WTC11 (cell line): Measurements from ENCODE around the gene EXPH5.

Source experiments
- ELF4 ChIP-seq: sonication (generic); formaldehyde crosslinking; IDR thresholded peaks from 2 replicates; pipeline ENCODE4 v1.8.1; 2022; ENCODE audit warnings: low read depth, mild to moderate bottlenecking, moderate library complexity, missing genetic modification reagents
- ESRRA ChIP-seq: sonication (generic); formaldehyde crosslinking; IDR thresholded peaks from 2 replicates; pipeline ENCODE4 v1.8.1; 2022; ENCODE audit warnings: mild to moderate bottlenecking, missing genetic modification reagents, borderline replicate concordance
- MYBL2 ChIP-seq: sonication (generic); formaldehyde crosslinking; IDR thresholded peaks from 2 replicates; pipeline ENCODE4 v1.8.1; 2023; ENCODE audit warnings: mild to moderate bottlenecking, moderate library complexity, missing genetic modification reagents
- SP1 ChIP-seq: sonication (generic); formaldehyde crosslinking; conservative IDR thresholded peaks from 2 replicates; pipeline ENCODE4 v1.8.1; 2022; ENCODE audit warnings: missing genetic modification reagents
- ZNF317 ChIP-seq: sonication (generic); formaldehyde crosslinking; IDR thresholded peaks from 2 replicates; pipeline ENCODE4 v1.8.1; 2023; ENCODE audit warnings: low read depth, mild to moderate bottlenecking, moderate library complexity, missing genetic modification reagents, borderline replicate concordance
- TF ChIP-seq, protein P1 (sequence below): sonication (generic); formaldehyde crosslinking; IDR thresholded peaks from 2 replicates; pipeline ENCODE4 v1.8.1; 2023; ENCODE audit warnings: mild to moderate bottlenecking, missing genetic modification reagents, moderate library complexity

DNA sequence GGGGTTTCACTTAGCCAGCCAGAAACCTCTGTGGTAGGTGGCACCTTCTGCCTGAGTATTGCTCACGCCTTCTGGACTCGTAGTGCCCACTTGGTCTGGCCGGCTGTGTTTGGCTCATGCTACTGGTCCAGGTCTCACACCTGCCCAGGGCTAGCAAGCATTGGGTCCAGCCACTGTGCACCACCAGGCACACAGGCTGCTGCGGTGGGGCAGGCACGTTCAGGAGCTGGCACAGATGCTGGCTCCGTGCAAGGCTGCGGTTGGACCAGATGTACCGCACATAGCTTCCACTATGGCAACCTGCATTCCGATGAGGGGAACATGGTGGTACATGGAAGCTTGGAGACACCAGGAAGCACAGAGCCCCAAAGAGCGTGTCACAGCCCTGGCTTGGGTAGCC, 34.8 kb upstream of the EXPH5 start:
- TF ChIP-seq ESRRA (CRISPR knock-in tag) = no peak
- no peak for TF ChIP-seq ZNF317 (CRISPR knock-in tag)
- no peak for TF ChIP-seq ELF4 (CRISPR knock-in tag)
- TF ChIP-seq, protein P1, sequence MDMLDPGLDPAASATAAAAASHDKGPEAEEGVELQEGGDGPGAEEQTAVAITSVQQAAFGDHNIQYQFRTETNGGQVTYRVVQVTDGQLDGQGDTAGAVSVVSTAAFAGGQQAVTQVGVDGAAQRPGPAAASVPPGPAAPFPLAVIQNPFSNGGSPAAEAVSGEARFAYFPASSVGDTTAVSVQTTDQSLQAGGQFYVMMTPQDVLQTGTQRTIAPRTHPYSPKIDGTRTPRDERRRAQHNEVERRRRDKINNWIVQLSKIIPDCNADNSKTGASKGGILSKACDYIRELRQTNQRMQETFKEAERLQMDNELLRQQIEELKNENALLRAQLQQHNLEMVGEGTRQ = no peak
- TF ChIP-seq SP1 (CRISPR knock-in tag) = no peak
- TF ChIP-seq MYBL2 (CRISPR knock-in tag) = no peak
